HEK293 (cell line): ENCODE results near the gene MYL4.
"Not testable (repeated sequence)": the region's sequence is repeated elsewhere in the genome, so short reads cannot be mapped to it uniquely, and the experiment has no call there.

ENCODE experiments used
- CTCF ChIP-seq: fragments of 450-650 bp; formaldehyde crosslinking; IDR thresholded peaks from 2 replicates; pipeline ENCODE4 v1.5.1; 2016; ENCODE audit warnings: missing biosample characterization, missing genetic modification characterization
- ZBTB44 ChIP-seq: fragments of 450-650 bp; IDR thresholded peaks from 2 replicates; pipeline ENCODE4 v1.5.1; 2018; ENCODE audit warnings: missing biosample characterization, mild to moderate bottlenecking, missing genetic modification characterization
- ZNF112 ChIP-seq: fragments of 450-650 bp; formaldehyde crosslinking; IDR thresholded peaks from 2 replicates; pipeline ENCODE4 v1.5.0; 2017; ENCODE audit warnings: missing biosample characterization, missing genetic modification characterization
- ZNF121 ChIP-seq: fragments of 450-650 bp; formaldehyde crosslinking; IDR thresholded peaks from 2 replicates; pipeline ENCODE4 v1.5.1; 2016; ENCODE audit warnings: missing biosample characterization, missing genetic modification characterization
- ZNF580 ChIP-seq: fragments of 450-650 bp; formaldehyde crosslinking; IDR thresholded peaks from 2 replicates; pipeline ENCODE4 v1.5.1; 2016; ENCODE audit warnings: missing biosample characterization, missing genetic modification characterization
- ZNF707 ChIP-seq: fragments of 450-650 bp; formaldehyde crosslinking; IDR thresholded peaks from 2 replicates; pipeline ENCODE4 v1.5.1; 2016; ENCODE audit warnings: missing biosample characterization, missing genetic modification characterization
- ZNF76 ChIP-seq: fragments of 450-650 bp; formaldehyde crosslinking; IDR thresholded peaks from 2 replicates; pipeline ENCODE4; 2016; ENCODE audit warnings: low read depth, missing biosample characterization, missing genetic modification characterization, borderline replicate concordance

GRCh38 chr17:47268964-47269363, 59.8 kb downstream of the MYL4 start:
- not testable (repeated sequence) for TF ChIP-seq CTCF, ZNF121, ZNF76, ZNF580, ZNF707, ZBTB44, ZNF112 (tag by site-specific recombination)
